Stimulated activated CD4-positive, alpha-beta T cell treated with anti-CD3 and anti-CD28 coated beads, Interleukin-15, amount 100 ng/mL, for 48 hours (primary cell): Measurements from ENCODE around the gene RRAGD.

Source experiments
- DNase-seq, 2 donors: peaks; one replicate each; pipeline ENCODE4 v3.0.0-alpha.2; 2020; ENCODE audit warnings: low read depth in 2 of 2

Gene RRAGD

DNA sequence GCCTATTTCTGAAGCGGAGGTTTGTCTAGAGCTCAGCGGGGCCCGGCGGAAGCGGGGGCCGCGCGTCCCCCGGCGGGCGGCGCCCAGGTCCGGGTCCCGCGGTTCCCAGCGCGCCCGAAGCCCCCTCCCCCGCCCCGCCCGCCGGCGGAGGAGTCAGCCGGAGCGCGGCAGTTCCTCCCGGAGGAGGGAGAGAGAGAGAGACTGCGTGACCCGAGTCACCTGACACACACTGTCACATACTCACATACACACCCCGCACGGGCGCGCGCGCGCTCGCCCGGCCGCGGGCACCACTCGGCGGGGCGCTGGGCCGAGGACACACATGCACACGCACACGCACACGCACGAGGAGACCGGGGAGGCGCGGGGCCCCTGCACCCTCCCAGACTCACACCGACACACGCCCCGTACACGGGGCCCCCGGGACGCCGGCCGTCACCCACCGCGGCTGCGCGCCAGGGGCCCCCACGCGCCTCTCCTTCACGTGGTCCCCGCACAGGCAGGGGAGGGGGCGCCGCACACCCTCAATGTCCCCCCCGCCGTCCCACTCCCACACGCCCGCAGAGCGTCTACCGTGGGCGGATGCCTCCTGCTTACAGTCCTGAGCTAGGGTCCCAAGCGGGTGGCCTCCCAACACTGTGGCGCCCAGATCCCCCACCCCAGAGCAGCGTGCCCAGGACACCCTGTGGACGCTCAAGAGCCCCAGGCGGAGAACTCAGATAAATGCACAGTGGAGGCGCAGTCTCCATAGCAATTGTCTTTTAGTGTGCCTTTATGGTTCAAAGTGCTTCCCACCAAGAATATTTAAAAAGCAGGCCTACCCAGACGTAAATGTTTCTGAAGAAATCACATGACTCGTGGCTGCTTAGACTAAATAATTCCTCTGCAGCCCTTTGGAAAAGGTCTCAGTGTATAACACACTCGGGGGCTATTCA lies at the start of gene RRAGD:
Gene RRAGD (minus strand): TSS at position 203 of the 935 bp plus-strand sequence. CDS start 280 bp downstream, outside the sequence.
- peak; percentile 33 to 54 for DNase-seq

- DNase-seq = no peak
Observed at GRCh38 chr6:89460713-89461112, 48.6 kb upstream of the RRAGD start.

DNA sequence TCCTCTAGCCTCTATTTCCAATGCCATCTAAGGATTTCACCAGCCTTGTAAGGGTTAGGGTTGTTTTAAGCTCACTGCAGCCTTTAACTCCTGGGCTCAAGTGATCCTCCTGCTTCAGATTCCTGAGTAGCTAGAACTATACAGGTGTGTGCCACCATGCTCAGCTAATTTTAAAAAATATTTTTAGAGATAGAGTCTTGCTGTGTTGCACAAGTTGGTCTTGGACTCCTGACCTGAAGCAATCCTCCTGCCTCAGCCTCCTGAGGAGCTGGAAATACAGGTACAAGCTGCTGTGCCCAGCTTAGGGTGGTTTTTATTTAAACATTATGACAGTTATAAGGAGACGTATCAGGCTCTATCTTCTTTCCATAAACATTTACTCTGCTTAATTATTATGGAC lies 47.4 kb upstream of the RRAGD start:
- DNase-seq = no peak

GRCh38 chr6:89458704-89459103 lies 46.6 kb upstream of the RRAGD start:
- DNase-seq = no peak

DNA sequence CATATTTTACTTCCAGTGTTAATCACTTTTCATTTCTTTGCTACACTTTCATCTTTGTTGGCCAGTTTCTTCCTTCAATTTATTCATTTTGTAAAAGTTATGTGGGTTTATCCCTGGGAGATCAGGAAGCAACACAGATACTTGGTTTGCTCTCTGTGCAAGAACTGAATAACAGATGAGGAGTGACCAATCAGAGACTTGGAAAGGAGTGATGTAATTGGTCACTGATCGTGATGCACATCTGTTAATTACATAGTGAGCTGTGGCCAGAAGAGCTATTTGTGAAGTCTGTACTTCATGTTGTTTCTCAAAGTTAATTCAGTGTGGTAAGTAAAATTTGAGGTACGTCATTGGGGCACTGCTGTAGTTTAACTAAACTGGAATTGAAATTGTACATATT lies 42.2 kb upstream of the RRAGD start:
- DNase-seq = no peak

DNA sequence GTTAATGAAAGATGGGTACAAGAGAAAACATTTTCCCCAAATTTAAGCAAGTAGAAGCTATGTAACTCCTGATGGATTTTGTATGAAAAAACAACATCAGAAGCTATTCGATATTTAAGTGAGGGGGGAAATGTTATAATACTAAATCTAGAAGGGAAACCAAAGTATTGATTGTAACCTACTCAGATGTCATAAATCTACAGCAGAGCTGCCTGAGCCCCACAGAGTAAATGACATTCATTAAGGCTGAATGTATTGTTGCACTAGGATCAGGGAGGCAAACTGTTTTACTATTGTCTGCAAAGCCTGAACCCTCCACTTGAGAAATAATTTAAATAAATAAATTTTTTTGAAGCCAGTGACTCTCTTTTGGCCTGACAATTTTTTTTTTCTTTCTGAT lies 40.2 kb upstream of the RRAGD start:
- DNase-seq = no peak

DNA sequence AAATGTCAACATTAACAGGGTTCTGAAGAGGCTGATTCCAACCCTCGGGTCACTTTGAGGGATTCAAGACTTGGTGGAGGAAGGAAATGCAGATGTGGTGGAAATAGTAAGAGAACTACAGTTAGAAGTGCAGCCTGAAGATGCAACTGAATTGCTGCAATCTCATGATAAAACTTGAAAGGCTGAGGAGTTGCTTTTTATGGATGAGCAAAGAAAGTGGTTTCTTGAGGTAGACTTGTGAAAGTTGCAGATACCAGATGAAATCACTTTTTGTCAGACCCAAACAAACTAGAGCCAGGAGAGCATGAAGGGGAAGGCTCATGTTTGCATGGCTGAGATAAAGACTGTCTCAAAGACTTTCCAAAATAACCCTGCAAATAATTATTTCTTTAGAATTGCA lies 37.1 kb upstream of the RRAGD start:
- no peak for DNase-seq

- DNase-seq = no peak
Observed at GRCh38 chr6:89443658-89444057, 31.6 kb upstream of the RRAGD start.

DNA sequence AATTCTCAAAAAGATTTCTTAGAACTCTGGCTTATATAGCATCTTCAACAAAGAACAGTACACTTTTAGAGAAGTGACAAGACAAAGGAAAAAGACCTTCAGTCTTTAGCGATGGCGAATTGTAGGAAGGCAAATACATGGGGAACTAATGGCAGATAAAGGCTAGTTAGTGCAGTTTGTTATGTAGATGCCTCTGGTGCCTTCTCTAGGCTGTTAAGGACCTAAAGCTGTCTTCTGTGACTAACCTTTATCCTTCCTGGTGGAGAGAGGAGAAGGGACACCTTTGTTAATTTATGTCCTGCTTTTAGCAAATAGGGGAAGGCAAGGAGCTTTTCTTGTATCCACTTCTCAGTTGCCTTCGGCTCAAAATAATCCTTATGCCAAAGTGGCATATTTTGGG lies 28.1 kb upstream of the RRAGD start:
- no peak for DNase-seq

GRCh38 chr6:89439014-89439413 lies 26.9 kb upstream of the RRAGD start:
- no peak for DNase-seq

DNA sequence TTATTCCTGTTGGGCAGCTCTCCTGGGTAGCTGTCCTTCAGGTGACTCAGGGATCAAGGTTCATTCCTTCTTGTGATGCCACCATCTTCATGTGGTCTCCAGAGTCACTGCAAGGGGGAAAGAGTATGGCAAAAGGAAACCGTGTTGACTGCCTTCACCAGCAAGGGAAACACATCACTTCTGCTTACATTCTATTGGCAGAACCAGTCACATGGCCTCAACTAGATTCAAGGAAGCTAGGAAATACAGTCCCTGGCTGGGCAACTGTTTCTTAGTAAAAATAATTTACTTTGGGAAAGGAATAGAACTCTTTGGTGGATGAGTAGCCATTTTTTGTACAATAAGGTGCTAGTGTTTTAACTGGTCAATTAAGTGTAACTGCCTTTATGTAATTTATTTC lies 26.2 kb upstream of the RRAGD start:
- DNase-seq = no peak

GRCh38 chr6:89436226-89436625 lies 24.2 kb upstream of the RRAGD start:
- no peak for DNase-seq

DNA sequence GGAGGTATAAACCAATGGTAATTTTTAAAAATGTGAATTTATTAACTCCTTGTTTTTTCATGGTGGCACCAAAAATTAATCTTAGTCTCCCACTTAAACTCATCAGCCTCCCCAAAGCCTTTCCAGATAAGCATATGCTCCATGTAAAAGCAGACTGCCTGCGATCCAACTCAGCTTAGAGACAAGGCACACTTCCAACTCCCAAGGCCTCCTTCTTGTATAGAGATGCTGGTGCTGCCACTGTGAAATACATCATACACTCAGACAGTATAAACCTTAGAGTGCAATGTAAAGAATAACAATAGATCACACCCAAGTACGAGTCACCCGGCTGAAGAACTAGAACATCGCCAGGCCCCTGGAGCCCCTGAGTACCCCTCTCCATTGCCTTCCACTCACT lies 22.9 kb upstream of the RRAGD start:
- DNase-seq = no peak

- no peak for DNase-seq
Observed at GRCh38 chr6:89434150-89434499, 22.1 kb upstream of the RRAGD start.

GRCh38 chr6:89433252-89434149 lies 21.4 kb upstream of the RRAGD start:
- DNase-seq = peak in 1 of 2 donors; percentile 13

DNA sequence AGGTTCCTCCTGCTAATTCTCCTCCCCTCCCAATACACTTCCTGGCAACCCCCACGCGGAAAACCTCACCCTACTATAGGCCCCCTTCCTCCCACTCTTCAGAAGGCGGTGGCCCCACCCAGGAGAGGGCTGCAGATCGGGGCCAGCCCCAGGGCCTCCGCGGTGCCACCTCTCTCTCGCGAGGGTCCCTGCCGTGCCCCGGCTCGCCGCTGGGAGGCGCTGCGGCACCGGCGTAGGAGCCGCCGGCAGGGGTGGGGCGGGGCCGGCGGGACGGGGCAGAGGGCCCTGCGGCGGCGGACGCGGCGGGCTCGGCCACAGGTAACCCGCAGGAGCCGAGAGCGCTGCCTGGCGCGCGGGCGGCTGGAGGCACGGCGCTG lies 20.8 kb upstream of the RRAGD start, which contains the start of gene ANKRD6:
Gene ANKRD6 (plus strand): TSS at position 278 of the 377 bp plus-strand sequence. CDS start 133,825 bp downstream, outside the sequence.
- peak; percentile 54 to 79 for DNase-seq

GRCh38 chr6:89430201-89430962 lies 18.3 kb upstream of the RRAGD start:
- DNase-seq = no peak

DNA sequence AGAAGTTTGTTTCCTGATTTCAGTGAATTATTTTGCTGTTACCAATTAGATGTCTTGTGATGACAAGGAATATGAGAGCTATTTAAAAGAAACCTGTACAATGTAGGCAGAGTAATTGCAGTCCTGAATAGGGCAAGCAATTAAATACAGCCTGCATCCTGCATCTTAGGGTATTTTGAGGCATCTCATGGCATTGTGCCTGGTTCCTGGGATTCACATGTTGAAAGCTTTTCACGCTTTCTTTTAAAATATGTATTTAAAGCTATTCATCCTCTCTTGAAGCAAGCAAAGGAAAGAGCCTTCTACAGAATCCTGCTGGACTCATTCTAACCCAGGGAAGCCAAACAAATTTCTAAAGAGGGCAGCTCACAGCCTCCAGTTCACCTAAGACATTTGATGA lies 4.7 kb upstream of the RRAGD start:
- DNase-seq = no peak

- no peak for DNase-seq
Observed at GRCh38 chr6:89415185-89415584, 3.1 kb upstream of the RRAGD start.

GRCh38 chr6:89414215-89414614 lies 2.1 kb upstream of the RRAGD start:
- DNase-seq = no peak

- DNase-seq = no peak
Observed at GRCh38 chr6:89413006-89413400, 930 bp upstream of the RRAGD start.
